Measurements from ENCODE around the gene ZNF253. TPM values are rescaled to one million over a fixed set of nuclear protein-coding genes. Genes with fewer than 3 reads are reported as not detected.

ZNF253 gene
- total and polyA plus RNA-seq, 9 of the 15 experiments (the other 6 are each of a cell fraction or from before 2014, with no cell fraction given) = 4.0 to 14.4 (median 7.5) TPM

DNA sequence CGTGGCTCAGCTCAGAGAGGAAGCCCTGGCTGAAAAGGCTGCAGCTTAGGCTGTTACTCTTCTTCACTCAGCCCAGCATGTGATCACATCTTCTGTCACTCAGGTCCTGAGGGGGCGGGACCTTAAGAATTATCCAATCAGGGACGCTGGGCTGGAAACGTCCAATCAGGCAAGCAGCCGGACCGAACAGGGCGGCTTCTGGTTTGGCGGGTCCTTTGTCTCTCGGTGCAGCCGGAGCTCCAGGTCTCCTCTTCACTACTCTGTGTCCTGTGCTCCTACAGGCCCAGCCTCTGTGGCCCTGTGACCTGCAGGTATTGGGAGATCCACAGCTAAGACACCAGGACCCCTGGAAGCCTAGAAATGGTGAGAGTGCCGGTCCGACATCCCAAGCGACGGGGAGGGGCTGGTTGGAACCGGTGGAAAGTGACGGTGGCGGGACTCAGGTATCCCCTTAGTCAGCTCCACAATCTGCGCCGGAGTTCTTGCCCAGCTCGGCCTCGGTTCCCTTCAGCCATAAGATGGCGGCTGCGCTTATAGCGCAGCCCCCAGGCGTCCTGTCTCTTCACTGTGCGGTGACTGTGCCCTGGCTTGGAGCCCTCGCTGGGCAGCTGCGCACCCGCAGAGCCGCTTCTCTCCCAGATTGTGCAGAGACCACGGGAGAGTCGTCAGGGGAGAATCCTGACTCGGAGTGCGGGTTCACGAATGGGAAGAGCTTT, 35.2 kb downstream of the ZNF253 start, which contains the start of gene ZNF93 (continued):
- no peak for TF ChIP-seq EZH2 (IDR thresholded peaks at IDR 0.05; ENCODE audit: borderline replicate concordance, low read depth, low read length)
- TF ChIP-seq, protein P1, sequence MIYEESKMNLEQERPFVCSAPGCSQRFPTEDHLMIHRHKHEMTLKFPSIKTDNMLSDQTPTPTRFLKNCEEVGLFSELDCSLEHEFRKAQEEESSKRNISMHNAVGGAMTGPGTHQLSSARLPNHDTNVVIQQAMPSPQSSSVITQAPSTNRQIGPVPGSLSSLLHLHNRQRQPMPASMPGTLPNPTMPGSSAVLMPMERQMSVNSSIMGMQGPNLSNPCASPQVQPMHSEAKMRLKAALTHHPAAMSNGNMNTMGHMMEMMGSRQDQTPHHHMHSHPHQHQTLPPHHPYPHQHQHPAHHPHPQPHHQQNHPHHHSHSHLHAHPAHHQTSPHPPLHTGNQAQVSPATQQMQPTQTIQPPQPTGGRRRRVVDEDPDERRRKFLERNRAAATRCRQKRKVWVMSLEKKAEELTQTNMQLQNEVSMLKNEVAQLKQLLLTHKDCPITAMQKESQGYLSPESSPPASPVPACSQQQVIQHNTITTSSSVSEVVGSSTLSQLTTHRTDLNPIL (CRISPR knock-in tag; IDR thresholded peaks at IDR 0.05) = no peak
- peak; percentile 81 for TF ChIP-seq MEIS2 (IDR thresholded peaks at IDR 0.05; ENCODE audit: partially characterized antibody)
- TF ChIP-seq MED1 (CRISPR knock-in tag; IDR thresholded peaks at IDR 0.05; ENCODE audit: borderline replicate concordance) = no peak
- no peak for TF ChIP-seq HDAC8 (tag; IDR thresholded peaks at IDR 0.05)
- peak; percentile 99 for TF ChIP-seq HNRNPLL (IDR thresholded peaks at IDR 0.05; ENCODE audit: low read depth, low read length, poor library complexity, severe bottlenecking)
- no peak for TF ChIP-seq MLX (CRISPR knock-in tag; conservative IDR thresholded peaks at IDR 0.05)
- no peak for TF ChIP-seq SMAD3 (CRISPR knock-in tag; conservative IDR thresholded peaks at IDR 0.05)
- no peak for TF ChIP-seq ZNF695 (CRISPR knock-in tag; IDR thresholded peaks at IDR 0.05)
- no peak for TF ChIP-seq ZNF253 (CRISPR knock-in tag; conservative IDR thresholded peaks at IDR 0.05)
- TF ChIP-seq POLR2AphosphoS2 (IDR thresholded peaks at IDR 0.05; ENCODE audit: low read length) = no peak
- TF ChIP-seq HNRNPUL1 (IDR thresholded peaks at IDR 0.05; ENCODE audit: low read length) = no peak
- no peak for TF ChIP-seq TSC22D4 (tag; IDR thresholded peaks at IDR 0.05)
- TF ChIP-seq, protein P2, sequence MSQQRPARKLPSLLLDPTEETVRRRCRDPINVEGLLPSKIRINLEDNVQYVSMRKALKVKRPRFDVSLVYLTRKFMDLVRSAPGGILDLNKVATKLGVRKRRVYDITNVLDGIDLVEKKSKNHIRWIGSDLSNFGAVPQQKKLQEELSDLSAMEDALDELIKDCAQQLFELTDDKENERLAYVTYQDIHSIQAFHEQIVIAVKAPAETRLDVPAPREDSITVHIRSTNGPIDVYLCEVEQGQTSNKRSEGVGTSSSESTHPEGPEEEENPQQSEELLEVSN (IDR thresholded peaks at IDR 0.05; ENCODE audit: borderline replicate concordance in 1 of 2, extremely low read depth in 1 of 2, insufficient read depth in 1 of 2, insufficient read length in 1 of 2, low read depth in 1 of 2, low read length in 1 of 2, poor library complexity in 1 of 2, severe bottlenecking in 1 of 2) = peak; percentile 41 to 70
- peak; percentile 51; the same call in 1 of the 2 replicates for TF ChIP-seq ATF7 (IDR thresholded peaks at IDR 0.05)

All from K562 (cell line).